ENCODE data around the gene ST3GAL5. TPM values are rescaled to one million over a fixed set of nuclear protein-coding genes. Genes with fewer than 3 reads are reported as not detected.
"Not testable (repeated sequence)": the region's sequence is repeated elsewhere in the genome, so short reads cannot be mapped to it uniquely, and the experiment has no call there.

Gene ST3GAL5
- total and polyA plus RNA-seq, 2 experiments from 2014 or later: 11.9 to 12.5 TPM

DNA sequence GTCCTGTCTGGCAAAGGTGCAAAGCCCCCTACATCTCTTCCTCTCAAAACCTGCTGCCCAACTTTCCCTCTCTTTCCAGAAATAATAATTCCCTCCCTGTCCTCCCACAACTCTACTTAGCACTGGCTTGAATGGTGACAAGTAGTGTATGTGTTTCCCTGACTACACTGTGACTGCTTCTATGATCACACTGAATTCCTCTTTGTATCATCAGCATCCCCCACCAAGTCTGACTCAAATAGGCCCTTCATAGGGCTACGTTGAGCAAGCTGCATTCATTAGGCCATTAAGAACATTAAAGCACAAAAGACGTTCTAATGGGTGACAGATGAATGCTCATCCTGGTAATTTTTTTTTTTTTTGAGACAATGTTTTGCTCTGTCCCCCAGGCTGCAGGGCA is 13.7 kb upstream of the ST3GAL5 start:
- DNase-seq (ENCODE audit: low read depth in 1 of 2, low spot score in 1 of 2): no peak
- H3K9me3 ChIP-seq (ENCODE audit: low read depth): no peaks in the 10 kb centered on the region
- no peak overlapping the region for H3K27ac ChIP-seq
- H3K36me3 ChIP-seq: no peaks in the 10 kb centered on the region
- H3K4me1 ChIP-seq (ENCODE audit: low read depth): no peaks in the 10 kb centered on the region
- no peak overlapping the region for H3K4me3 ChIP-seq
- TF ChIP-seq, protein P1, sequence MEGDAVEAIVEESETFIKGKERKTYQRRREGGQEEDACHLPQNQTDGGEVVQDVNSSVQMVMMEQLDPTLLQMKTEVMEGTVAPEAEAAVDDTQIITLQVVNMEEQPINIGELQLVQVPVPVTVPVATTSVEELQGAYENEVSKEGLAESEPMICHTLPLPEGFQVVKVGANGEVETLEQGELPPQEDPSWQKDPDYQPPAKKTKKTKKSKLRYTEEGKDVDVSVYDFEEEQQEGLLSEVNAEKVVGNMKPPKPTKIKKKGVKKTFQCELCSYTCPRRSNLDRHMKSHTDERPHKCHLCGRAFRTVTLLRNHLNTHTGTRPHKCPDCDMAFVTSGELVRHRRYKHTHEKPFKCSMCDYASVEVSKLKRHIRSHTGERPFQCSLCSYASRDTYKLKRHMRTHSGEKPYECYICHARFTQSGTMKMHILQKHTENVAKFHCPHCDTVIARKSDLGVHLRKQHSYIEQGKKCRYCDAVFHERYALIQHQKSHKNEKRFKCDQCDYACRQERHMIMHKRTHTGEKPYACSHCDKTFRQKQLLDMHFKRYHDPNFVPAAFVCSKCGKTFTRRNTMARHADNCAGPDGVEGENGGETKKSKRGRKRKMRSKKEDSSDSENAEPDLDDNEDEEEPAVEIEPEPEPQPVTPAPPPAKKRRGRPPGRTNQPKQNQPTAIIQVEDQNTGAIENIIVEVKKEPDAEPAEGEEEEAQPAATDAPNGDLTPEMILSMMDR (IDR thresholded peaks at IDR 0.05; ENCODE audit: low read depth, low read length): no peak
- no peaks in the 10 kb centered on the region for H3K27me3 ChIP-seq

DNA sequence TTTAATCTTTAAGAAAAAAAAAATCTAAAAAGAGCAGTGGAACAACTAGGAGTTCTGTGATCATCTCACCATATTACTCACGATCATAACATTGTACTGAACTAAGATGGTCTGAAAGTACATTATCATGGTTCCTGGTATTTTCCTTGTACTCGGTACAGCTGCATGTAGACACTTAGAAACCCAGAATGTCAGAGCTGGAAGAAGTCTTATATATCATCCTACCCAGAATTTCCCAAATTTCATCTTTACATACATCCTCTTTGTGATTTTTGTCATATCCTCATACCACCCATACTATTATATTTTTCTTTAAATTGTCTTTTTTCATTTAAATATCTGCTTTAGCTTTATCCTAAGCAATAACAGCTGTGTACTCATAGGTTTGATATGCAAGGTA is 12.4 kb upstream of the ST3GAL5 start:
- TF ChIP-seq, protein P1 (IDR thresholded peaks at IDR 0.05; ENCODE audit: low read depth, low read length): no peak
- Histone ChIP-seq H3K27me3 (no peaks in the 10 kb centered on the region), H3K36me3 (no peaks in the 10 kb centered on the region), H3K27ac (no peak overlapping the region), H3K9me3 (ENCODE audit: low read depth) (no peaks in the 10 kb centered on the region), H3K4me3 (no peak overlapping the region), H3K4me1 (ENCODE audit: low read depth) (no peaks in the 10 kb centered on the region)
- DNase-seq (ENCODE audit: low read depth in 1 of 2, low spot score in 1 of 2): no peak

DNA sequence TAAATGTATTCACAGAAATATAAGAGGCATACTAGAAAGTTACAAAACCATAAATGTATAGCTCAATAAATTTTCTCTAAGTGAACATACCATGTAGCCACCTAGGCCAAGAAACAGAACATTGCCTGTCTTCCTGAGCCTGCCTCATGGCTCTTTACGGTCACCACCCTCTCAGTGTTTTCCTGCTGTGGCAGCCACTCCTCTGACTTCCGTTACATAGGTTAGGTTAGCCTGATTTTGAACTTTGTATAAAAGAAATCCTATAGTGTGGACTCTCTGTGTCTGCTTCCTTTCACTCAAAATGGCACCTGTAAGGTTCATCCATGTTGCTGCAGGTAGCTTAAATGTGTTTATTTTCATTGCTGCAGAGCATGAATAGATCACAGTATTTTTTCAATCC is 11.6 kb upstream of the ST3GAL5 start:
- Histone ChIP-seq H3K9me3 (ENCODE audit: low read depth) (no peaks in the 10 kb centered on the region), H3K36me3 (no peaks in the 10 kb centered on the region), H3K27ac (no peak overlapping the region), H3K4me1 (ENCODE audit: low read depth) (no peaks in the 10 kb centered on the region), H3K4me3 (no peak overlapping the region), H3K27me3 (no peaks in the 10 kb centered on the region)
- DNase-seq (ENCODE audit: low read depth in 1 of 2, low spot score in 1 of 2): no peak
- TF ChIP-seq, protein P1 (IDR thresholded peaks at IDR 0.05; ENCODE audit: low read depth, low read length): no peak

DNA sequence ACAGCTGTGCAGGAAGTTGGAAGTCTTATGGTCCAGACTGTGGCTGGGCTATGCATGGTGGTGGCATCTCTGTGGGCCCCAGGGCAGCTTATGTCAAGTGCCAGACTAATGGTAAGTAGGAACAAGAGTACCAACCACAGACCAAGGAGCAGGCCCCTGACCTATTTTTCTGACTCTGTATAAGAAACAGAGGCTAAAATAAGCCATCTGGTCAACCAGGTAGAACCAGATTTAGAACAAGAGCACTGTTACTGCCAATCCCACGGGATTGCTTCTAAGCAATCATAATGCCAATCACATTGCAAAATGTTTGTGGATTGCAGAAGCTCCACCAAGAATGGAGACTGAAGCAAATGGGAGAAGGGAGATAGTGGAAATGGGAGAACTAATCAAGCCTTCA is 11.1 kb upstream of the ST3GAL5 start:
- Histone ChIP-seq H3K4me3 (no peak overlapping the region), H3K9me3 (ENCODE audit: low read depth) (no peaks in the 10 kb centered on the region), H3K4me1 (ENCODE audit: low read depth) (no peaks in the 10 kb centered on the region), H3K27me3 (no peaks in the 10 kb centered on the region), H3K27ac (no peak overlapping the region), H3K36me3 (no peaks in the 10 kb centered on the region)
- TF ChIP-seq, protein P1 (IDR thresholded peaks at IDR 0.05; ENCODE audit: low read depth, low read length): no peak
- no peak for DNase-seq (ENCODE audit: low read depth in 1 of 2, low spot score in 1 of 2)

DNA sequence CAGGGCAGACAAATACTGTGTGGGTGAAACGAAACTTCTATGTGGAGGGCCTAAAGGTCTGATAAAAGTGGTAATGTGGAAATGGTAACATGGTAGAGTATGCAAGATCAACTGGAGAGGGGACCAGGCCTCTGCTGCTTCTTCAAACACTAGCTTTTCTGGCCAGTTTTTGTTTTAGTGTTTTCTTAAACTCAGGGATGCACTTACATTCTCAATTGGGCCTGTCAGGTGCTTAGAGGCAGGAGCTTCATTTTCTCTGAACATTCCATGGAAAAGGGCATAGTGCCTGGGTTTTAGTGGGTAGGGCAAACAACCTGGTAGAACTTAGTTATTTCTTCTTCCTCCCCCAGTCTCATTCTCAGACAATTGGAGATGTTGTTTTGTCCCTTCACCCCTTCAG is 10.5 kb upstream of the ST3GAL5 start:
- H3K9me3 ChIP-seq (ENCODE audit: low read depth): no peaks in the 10 kb centered on the region
- no peaks in the 10 kb centered on the region for H3K4me1 ChIP-seq (ENCODE audit: low read depth)
- no peaks in the 10 kb centered on the region for H3K36me3 ChIP-seq
- no peak overlapping the region for H3K27ac ChIP-seq
- no peaks in the 10 kb centered on the region for H3K27me3 ChIP-seq
- TF ChIP-seq, protein P1 (IDR thresholded peaks at IDR 0.05; ENCODE audit: low read depth, low read length): no peak
- no peak for DNase-seq (ENCODE audit: low read depth in 1 of 2, low spot score in 1 of 2)
- H3K4me3 ChIP-seq: no peak overlapping the region

DNA sequence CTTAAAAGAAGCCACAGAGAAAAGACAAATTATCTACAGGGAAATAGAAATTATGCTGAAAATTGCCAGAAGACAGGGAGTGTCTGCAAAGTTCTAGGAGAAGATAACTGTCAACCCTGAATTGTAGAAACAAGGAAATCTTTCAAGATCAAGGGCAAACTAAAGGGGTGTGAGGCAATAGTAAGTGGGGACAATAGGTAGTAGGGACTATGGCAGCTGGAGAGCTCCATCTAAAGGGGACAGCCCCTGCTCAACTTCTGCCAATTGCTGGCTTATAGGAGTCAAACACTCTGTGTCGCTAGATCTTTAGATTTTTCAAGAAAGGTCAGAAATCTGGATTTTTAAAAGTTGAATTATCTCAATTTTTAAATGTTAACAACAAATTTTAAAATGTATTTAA is 10.1 kb upstream of the ST3GAL5 start:
- no peak for DNase-seq (ENCODE audit: low read depth in 1 of 2, low spot score in 1 of 2)
- Histone ChIP-seq H3K4me1 (ENCODE audit: low read depth) (no peaks in the 10 kb centered on the region), H3K27me3 (no peaks in the 10 kb centered on the region), H3K36me3 (no peaks in the 10 kb centered on the region), H3K27ac (no peak overlapping the region), H3K4me3 (no peak overlapping the region), H3K9me3 (ENCODE audit: low read depth) (no peaks in the 10 kb centered on the region)
- TF ChIP-seq, protein P1 (IDR thresholded peaks at IDR 0.05; ENCODE audit: low read depth, low read length): no peak

DNA sequence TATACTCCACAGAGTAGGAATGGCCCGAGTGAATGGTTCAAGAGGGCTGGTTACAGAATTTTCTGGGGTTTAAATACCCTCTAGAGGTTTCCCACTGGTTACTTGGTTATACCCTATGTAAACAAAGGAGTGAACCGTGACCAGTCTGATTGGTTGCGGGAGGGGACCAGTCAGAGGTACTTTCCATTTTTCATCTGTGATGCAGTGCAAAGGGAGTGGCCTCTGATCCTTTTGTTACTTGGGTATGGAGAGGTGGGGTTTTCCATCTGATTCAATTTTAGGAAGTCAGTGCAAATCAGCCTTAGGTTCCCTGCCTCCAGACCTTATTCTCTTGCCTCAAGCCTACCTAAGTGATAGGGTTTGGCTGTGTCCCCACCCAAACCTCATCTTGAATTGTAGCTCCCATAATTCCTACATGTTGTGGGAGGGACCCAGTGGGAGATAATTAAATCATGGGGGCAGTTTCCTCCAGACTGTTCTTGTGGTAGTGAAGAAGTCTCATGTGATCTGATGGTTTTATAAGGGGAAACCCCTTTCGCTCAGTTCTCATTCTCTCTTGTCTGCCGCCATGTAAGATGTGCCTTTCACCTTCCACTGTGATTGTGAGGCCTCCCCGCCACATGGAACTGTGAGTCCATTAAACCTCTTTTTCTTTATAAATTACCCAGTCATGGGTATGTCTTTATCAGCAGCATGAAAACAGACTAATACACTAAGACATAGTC is 5.9 kb upstream of the ST3GAL5 start:
- not testable (repeated sequence) for H3K27me3 ChIP-seq, H3K4me3 ChIP-seq, H3K27ac ChIP-seq

More for the DNA sequence above, 5.9 kb upstream of the ST3GAL5 start:
- H3K9me3 ChIP-seq (ENCODE audit: low read depth); H3K4me1 ChIP-seq (ENCODE audit: low read depth); H3K36me3 ChIP-seq; DNase-seq (ENCODE audit: low read depth in 1 of 2, low spot score in 1 of 2): not testable (repeated sequence)

All from cardiac muscle cell (in vitro differentiated cells and primary cell).